ENCODE measurements around the gene DTYMK. TPM values are rescaled to one million over a fixed set of nuclear protein-coding genes. Genes with fewer than 3 reads are reported as not detected.
A peak's percentile ranks its signal among the peaks of the same experiment; 100 is the strongest.
"Not testable (repeated sequence)": the region's sequence is repeated elsewhere in the genome, so short reads cannot be mapped to it uniquely, and the experiment has no call there.

The DTYMK gene
- total and polyA plus RNA-seq, 10 donors = 14.0 to 38.9 (median 19.4) TPM

DNA sequence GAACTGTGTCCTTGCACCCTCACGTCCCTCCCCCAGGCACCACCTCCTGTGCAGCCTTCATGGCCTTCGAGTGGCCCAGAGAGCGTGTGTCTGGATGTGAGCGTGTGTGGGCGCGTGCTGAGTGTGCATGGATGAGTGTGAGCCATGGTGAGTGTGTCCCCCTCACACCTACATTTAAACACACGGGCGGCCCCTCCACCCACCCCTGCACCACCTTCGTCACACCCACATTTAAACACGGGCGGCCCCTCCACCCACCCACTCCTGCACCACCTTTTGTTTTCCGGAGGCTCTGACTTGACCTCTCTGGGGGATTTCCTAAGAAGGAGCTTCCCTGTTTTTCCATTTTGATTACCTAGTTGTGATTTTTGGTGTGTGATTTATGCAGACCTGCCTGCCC, 17.8 kb downstream of the DTYMK start:
- no peak overlapping the region for H3K4me3 ChIP-seq
- H3K27me3 ChIP-seq (replicated peaks in 1 of 7) = no peaks in the 10 kb centered on the region
- H3K27ac ChIP-seq = no peak overlapping the region
- no peaks in the 10 kb centered on the region for H3K4me1 ChIP-seq
- H3K36me3 ChIP-seq = peaks cover 3 to 86% (median 67%) of the 10 kb centered on the region in 6 donors
- no peak for DNase-seq
- whole genome bisulfite sequencing, 5 donors = 88 to 95% (median 91%) methylated on average over 12 of the region's 12 CpGs
- no peaks in the 10 kb centered on the region for H3K9me3 ChIP-seq
- TF ChIP-seq POLR2AphosphoS5 (IDR thresholded peaks at IDR 0.05) (peak in 1 of 3 donors; percentile 5), POLR2A (IDR thresholded peaks at IDR 0.05) (no peak)
- intact Hi-C loops (cut with DNase I; ENCODE audit: low total_unique reads) = no loop called here

- 95 to 97% (median 97%) methylated on average over 17 to 21 of the region's 21 CpGs for WGBS, 5 donors
- no peak overlapping the region for H3K4me3 ChIP-seq
- H3K36me3 ChIP-seq = peaks cover 3 to 84% (median 67%) of the 10 kb centered on the region in 6 donors
- no peak for DNase-seq
- no peaks in the 10 kb centered on the region for H3K9me3 ChIP-seq
- intact Hi-C loops (cut with DNase I; ENCODE audit: low total_unique reads) = no loop called here
- H3K27me3 ChIP-seq (replicated peaks in 1 of 7) = no peaks in the 10 kb centered on the region
- TF ChIP-seq, protein P1, sequence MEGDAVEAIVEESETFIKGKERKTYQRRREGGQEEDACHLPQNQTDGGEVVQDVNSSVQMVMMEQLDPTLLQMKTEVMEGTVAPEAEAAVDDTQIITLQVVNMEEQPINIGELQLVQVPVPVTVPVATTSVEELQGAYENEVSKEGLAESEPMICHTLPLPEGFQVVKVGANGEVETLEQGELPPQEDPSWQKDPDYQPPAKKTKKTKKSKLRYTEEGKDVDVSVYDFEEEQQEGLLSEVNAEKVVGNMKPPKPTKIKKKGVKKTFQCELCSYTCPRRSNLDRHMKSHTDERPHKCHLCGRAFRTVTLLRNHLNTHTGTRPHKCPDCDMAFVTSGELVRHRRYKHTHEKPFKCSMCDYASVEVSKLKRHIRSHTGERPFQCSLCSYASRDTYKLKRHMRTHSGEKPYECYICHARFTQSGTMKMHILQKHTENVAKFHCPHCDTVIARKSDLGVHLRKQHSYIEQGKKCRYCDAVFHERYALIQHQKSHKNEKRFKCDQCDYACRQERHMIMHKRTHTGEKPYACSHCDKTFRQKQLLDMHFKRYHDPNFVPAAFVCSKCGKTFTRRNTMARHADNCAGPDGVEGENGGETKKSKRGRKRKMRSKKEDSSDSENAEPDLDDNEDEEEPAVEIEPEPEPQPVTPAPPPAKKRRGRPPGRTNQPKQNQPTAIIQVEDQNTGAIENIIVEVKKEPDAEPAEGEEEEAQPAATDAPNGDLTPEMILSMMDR (IDR thresholded peaks at IDR 0.05 in 8 of 11, conservative IDR thresholded peaks at IDR 0.05 in 3 of 11) = no peak
- no peak for TF ChIP-seq POLR2AphosphoS5 (IDR thresholded peaks at IDR 0.05)
- no peak for TF ChIP-seq POLR2A (IDR thresholded peaks at IDR 0.05)
- no peaks in the 10 kb centered on the region for H3K4me1 ChIP-seq
- H3K27ac ChIP-seq = no peak overlapping the region
Observed at GRCh38 chr2:241668354-241668753, 18.3 kb downstream of the DTYMK start.

- Histone ChIP-seq H3K9me3 (no peaks in the 10 kb centered on the region), H3K27ac (no peak overlapping the region), H3K27me3 (replicated peaks in 1 of 7) (no peaks in the 10 kb centered on the region), H3K4me1 (no peaks in the 10 kb centered on the region), H3K4me3 (no peak overlapping the region), H3K36me3 (peaks cover 3 to 82% (median 55%) of the 10 kb centered on the region in 6 donors)
- 84 to 88% (median 88%) methylated on average over 35 to 42 of the region's 42 CpGs for whole genome bisulfite sequencing, 5 donors
- DNase-seq = no peak
- TF ChIP-seq POLR2AphosphoS5 (IDR thresholded peaks at IDR 0.05) (peak in 1 of 3 donors; percentile 28), POLR2A (IDR thresholded peaks at IDR 0.05) (no peak)
- intact Hi-C loops (cut with DNase I; ENCODE audit: low total_unique reads) = no loop called here
Observed at GRCh38 chr2:241666627-241667400, 19.8 kb downstream of the DTYMK start.

DNA sequence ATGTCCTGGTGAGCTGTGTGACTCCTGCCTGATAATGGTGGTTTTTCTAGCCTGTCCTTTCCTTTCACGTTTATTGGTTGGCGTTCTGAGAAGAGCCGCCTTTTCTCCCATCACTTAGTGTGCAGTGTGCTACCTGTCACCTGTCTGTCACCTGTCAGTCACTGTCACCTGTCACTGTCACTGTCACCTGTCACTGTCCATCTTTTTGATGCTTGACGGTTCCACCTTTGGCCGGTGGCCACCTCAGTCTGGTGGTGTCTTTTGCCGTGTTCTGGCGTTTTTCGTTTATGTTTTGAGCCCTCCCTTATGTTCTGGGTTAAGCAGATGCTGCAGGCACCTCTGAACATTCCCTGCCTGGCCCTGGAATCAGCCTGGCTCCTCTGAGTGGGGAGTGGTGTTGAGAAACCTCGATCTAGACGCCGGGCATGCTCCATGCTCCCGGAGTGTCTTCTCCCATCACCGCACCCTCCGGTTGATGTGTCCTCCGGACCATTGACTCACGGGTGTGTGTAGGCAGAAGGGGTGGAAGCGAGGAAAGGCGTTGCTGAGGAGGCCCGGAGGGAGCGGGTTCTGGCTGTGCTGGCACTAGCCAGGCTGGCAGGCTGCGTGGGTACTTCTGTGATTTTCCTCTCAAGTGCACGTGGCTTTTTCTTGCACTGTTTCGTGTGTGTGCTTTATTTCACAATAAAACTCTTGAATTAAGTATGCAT, 20.7 kb downstream of the DTYMK start:
- DNase-seq = no peak
- intact Hi-C loops (cut with DNase I; ENCODE audit: low total_unique reads) = no loop called here
- no peaks in the 10 kb centered on the region for H3K9me3 ChIP-seq

GRCh38 chr2:241662731-241663130, 23.9 kb downstream of the DTYMK start:
- DNase-seq; H3K27me3 ChIP-seq (replicated peaks in 1 of 7); H3K9me3 ChIP-seq; H3K27ac ChIP-seq; intact Hi-C loops (cut with DNase I; ENCODE audit: low total_unique reads); H3K4me3 ChIP-seq; H3K4me1 ChIP-seq: not testable (repeated sequence)
- peaks cover 0 to 82% (median 51%) of the 10 kb centered on the region in 6 donors for H3K36me3 ChIP-seq
- WGBS, 5 donors = 91 to 98% (median 94%) methylated on average over 24 of the region's 24 CpGs

More for the DNA sequence above, 20.7 kb downstream of the DTYMK start:
- TF ChIP-seq POLR2A (IDR thresholded peaks at IDR 0.05) (no peak), POLR2AphosphoS5 (IDR thresholded peaks at IDR 0.05) (no peak)
- TF ChIP-seq, protein P1 (IDR thresholded peaks at IDR 0.05 in 8 of 11, conservative IDR thresholded peaks at IDR 0.05 in 3 of 11) = no peak
- Histone ChIP-seq H3K27ac (no peak overlapping the region), H3K4me1 (no peaks in the 10 kb centered on the region), H3K4me3 (no peak overlapping the region), H3K27me3 (replicated peaks in 1 of 7) (no peaks in the 10 kb centered on the region), H3K36me3 (peaks cover 3 to 82% (median 55%) of the 10 kb centered on the region in 6 donors)
- WGBS, 5 donors = 89 to 93% (median 92%) methylated on average over 23 of the region's 23 CpGs

Measured in spleen (tissue), 11 donors.